ENCODE measurements around the gene HSP90B1.

GRCh38 chr12:103944964-103945363, 14.8 kb downstream of the HSP90B1 start:
- TF ChIP-seq ZNF274 (IDR thresholded peaks at IDR 0.05; ENCODE audit: low read depth, low read length): no peak
- TF ChIP-seq YY1 (IDR thresholded peaks at IDR 0.05; ENCODE audit: insufficient read depth, insufficient read length): no peak
- TF ChIP-seq SUZ12 (IDR thresholded peaks at IDR 0.05; ENCODE audit: extremely low read depth, insufficient read depth, insufficient read length): no peak
